ENCODE data around the gene TBATA.

Gene TBATA

GRCh38 chr10:70730955-70731354, 54.2 kb downstream of the TBATA start:
- no peak overlapping the region for H3K27ac ChIP-seq
- no peak for TF ChIP-seq ZFX (IDR thresholded peaks at IDR 0.05; ENCODE audit: borderline replicate concordance)
- no peak for TF ChIP-seq CTCF (IDR thresholded peaks at IDR 0.05)

- TF ChIP-seq ZFX (IDR thresholded peaks at IDR 0.05; ENCODE audit: borderline replicate concordance): no peak
- TF ChIP-seq CTCF (IDR thresholded peaks at IDR 0.05): no peak
- no peak overlapping the region for H3K27ac ChIP-seq
These were observed 55.3 kb downstream of the TBATA start for GRCh38 chr10:70729763-70730357.

- no peak overlapping the region for H3K27ac ChIP-seq
- TF ChIP-seq ZFX (IDR thresholded peaks at IDR 0.05; ENCODE audit: borderline replicate concordance): no peak
- no peak for TF ChIP-seq CTCF (IDR thresholded peaks at IDR 0.05)
These were observed 56.8 kb downstream of the TBATA start for GRCh38 chr10:70728328-70728727.

- no peak for TF ChIP-seq ZFX (IDR thresholded peaks at IDR 0.05; ENCODE audit: borderline replicate concordance)
- no peak for TF ChIP-seq CTCF (IDR thresholded peaks at IDR 0.05)
- H3K27ac ChIP-seq: no peak overlapping the region
These were observed 58.2 kb downstream of the TBATA start for GRCh38 chr10:70726909-70727495.

- TF ChIP-seq CTCF (IDR thresholded peaks at IDR 0.05): no peak
- H3K27ac ChIP-seq: no peak overlapping the region
These were observed 61.4 kb downstream of the TBATA start for GRCh38 chr10:70723771-70724170.

GRCh38 chr10:70722820-70723424, 62.3 kb downstream of the TBATA start:
- no peak for TF ChIP-seq CTCF (IDR thresholded peaks at IDR 0.05)
- no peak for TF ChIP-seq ZFX (IDR thresholded peaks at IDR 0.05; ENCODE audit: borderline replicate concordance)
- no peak overlapping the region for H3K27ac ChIP-seq

Measured in 22Rv1 (cell line).